K562 (cell line): ENCODE measurements around the gene DEPP1. TPM values are rescaled to one million over a fixed set of nuclear protein-coding genes. Genes with fewer than 3 reads are reported as not detected.

Source experiments
- ARID3A ChIP-seq: IDR thresholded peaks from 2 replicates; pipeline ENCODE4 v1.6.1; 2012; ENCODE audit warnings: low read depth, low read length, improper control_type of control experiment, borderline replicate concordance
- CREB1 ChIP-seq, 2 experiments: sonication (generic) in 1 of 2; formaldehyde crosslinking in 1 of 2; IDR thresholded peaks; 2 replicates each; pipeline versions ENCODE4 v1.6.1 to v1.8.0; 2012 to 2022; ENCODE audit warnings: inconsistent platforms in 1 of 2, mild to moderate bottlenecking in 1 of 2, missing genetic modification reagents in 1 of 2, moderate library complexity in 1 of 2
- FOSL1 ChIP-seq: fragments of 200-800 bp; sonication (Bioruptor generic); conservative IDR thresholded peaks from 2 replicates; pipeline ENCODE4 v1.6.1; 2016; ENCODE audit warnings: missing genetic modification characterization, missing compliant biosample characterization
- GABPA ChIP-seq: fragments of 200-800 bp; sonication (Bioruptor generic); conservative IDR thresholded peaks from 2 replicates; pipeline ENCODE4 v1.6.1; 2016; ENCODE audit warnings: low read depth, missing genetic modification characterization, missing compliant biosample characterization
- GABPB2 ChIP-seq: fragments of 250-450 bp; sonication (Bioruptor Pico); conservative IDR thresholded peaks from 2 replicates; pipeline ENCODE4 v1.5.1; 2021; ENCODE audit warnings: mild to moderate bottlenecking
- GTF2F1 ChIP-seq: IDR thresholded peaks from 2 replicates; pipeline ENCODE4 v1.6.1; 2011; ENCODE audit warnings: low read depth, low read length, improper control_type of control experiment
- HLTF ChIP-seq: fragments of 450-650 bp; IDR thresholded peaks from 2 replicates; pipeline ENCODE4 v1.6.1; 2016
- HMGN3 ChIP-seq: IDR thresholded peaks from 2 replicates; pipeline ENCODE4 v1.6.1; 2011; ENCODE audit warnings: borderline replicate concordance, low read depth, mild to moderate bottlenecking, mixed read lengths, low read length; ENCODE audit not compliant: insufficient read length; ENCODE audit errors: extremely low read depth
- KDM2B ChIP-seq: fragments of 250-450 bp; sonication (Bioruptor Pico); IDR thresholded peaks from 2 replicates; pipeline ENCODE4 v1.8.0; 2021; ENCODE audit warnings: mild to moderate bottlenecking, moderate library complexity
- MCM3 ChIP-seq: fragments of 450-650 bp; IDR thresholded peaks from 2 replicates; pipeline ENCODE4 v1.6.1; 2016
- MTF1 ChIP-seq: fragments of 250-450 bp; sonication (Bioruptor Pico); IDR thresholded peaks from 2 replicates; pipeline ENCODE4 v1.9.0; 2021; ENCODE audit warnings: moderate library complexity, mild to moderate bottlenecking, inconsistent platforms, borderline replicate concordance
- MXD1 ChIP-seq: fragments of 250-450 bp; sonication (Bioruptor Pico); IDR thresholded peaks from 2 replicates; pipeline ENCODE4 v1.8.0; 2021; ENCODE audit warnings: borderline replicate concordance, mild to moderate bottlenecking, moderate library complexity; ENCODE audit not compliant: poor library complexity, severe bottlenecking
- NCOR1 ChIP-seq: fragments of 450-650 bp; IDR thresholded peaks from 2 replicates; pipeline ENCODE4 v1.6.1; 2016; ENCODE audit warnings: mild to moderate bottlenecking, moderate library complexity
- POLR2A ChIP-seq: fragments of 450-650 bp; conservative IDR thresholded peaks from 2 replicates; pipeline ENCODE4 v1.6.1; 2016
- POLR2AphosphoS5 ChIP-seq: IDR thresholded peaks from 2 replicates; pipeline ENCODE4 v1.6.1; 2011; ENCODE audit warnings: mild to moderate bottlenecking, low read depth, low read length, moderate library complexity; ENCODE audit not compliant: control insufficient read depth, insufficient read depth
- POLR3G ChIP-seq: IDR thresholded peaks from 2 replicates; pipeline ENCODE4 v1.6.1; 2011; ENCODE audit not compliant: insufficient read length, insufficient replicate concordance; ENCODE audit errors: extremely low read depth
- YY1 ChIP-seq, 3 experiments: IDR thresholded peaks; 2 replicates each; pipeline ENCODE4 v1.6.1; 2011; ENCODE audit warnings: low read length in 2 of 3, mild to moderate bottlenecking in 2 of 3, moderate library complexity in 2 of 3, borderline replicate concordance in 1 of 3, control low read depth in 1 of 3, low read depth in 1 of 3; ENCODE audit not compliant: insufficient read depth in 3 of 3, insufficient replicate concordance in 2 of 3, control insufficient read depth in 1 of 3, insufficient read length in 1 of 3; ENCODE audit errors: extremely low read depth in 1 of 3
- ZBTB26 ChIP-seq: fragments of 450-650 bp; formaldehyde crosslinking; IDR thresholded peaks from 2 replicates; pipeline ENCODE4 v1.4.0; 2022; ENCODE audit warnings: missing genetic modification characterization
- ZBTB43 ChIP-seq: sonication (generic); formaldehyde crosslinking; IDR thresholded peaks from 2 replicates; pipeline ENCODE4 v1.8.0; 2023; ENCODE audit warnings: mild to moderate bottlenecking, missing genetic modification reagents
- ZFPM2 ChIP-seq: fragments of 250-450 bp; sonication (Bioruptor Pico); IDR thresholded peaks from 2 replicates; pipeline ENCODE4 v1.5.1; 2022; ENCODE audit warnings: mild to moderate bottlenecking
- polyA plus RNA-seq, 8 experiments: library from polyadenylated mRNA; depleted of rRNA in 4 of 8; stranded (reverse) in 5 of 8; unstranded in 3 of 8; fragments of >200 nt; fragmentation: Nextera tagmentation in 2 of 8; fragmentation: Illumina TruSeq in 1 of 8; extraction: Ambion mirVana in 2 of 8; extraction: Trizol in 1 of 8; gene quantifications; 2 replicates each; pipeline versions ENCODE4 v1.2.1 to v1.2.3, GENCODE V29; 2011 to 2014; ENCODE audit warnings: inconsistent platforms in 1 of 8, missing spikeins in 1 of 8
- total RNA-seq, 7 experiments: library from RNA; depleted of rRNA in 6 of 7; stranded (reverse); fragments of >200 nt in 6 of 7; fragmentation: Illumina TruSeq in 2 of 7; extraction: Trizol in 2 of 7; gene quantifications; 2 replicates each; pipeline versions ENCODE4 v1.2.1 to v1.2.3, GENCODE V29; 2011 to 2021; ENCODE audit warnings: low replicate concordance in 1 of 7

Gene DEPP1
- total and polyA plus RNA-seq, 9 of the 15 experiments (the other 6 are each of a cell fraction or from before 2014, with no cell fraction given): 0.04 to 0.54 (median 0.20) TPM; not detected in 1

- TF ChIP-seq ARID3A (no peak), ZFPM2 (CRISPR knock-in tag) (no peak), MCM3 (peak; percentile 72; the same call in 1 of the 2 replicates), POLR3G (no peak), POLR2A (no peak), YY1 (IDR thresholded peaks at IDR 0.05; ENCODE audit: borderline replicate concordance in 1 of 3, control insufficient read depth in 1 of 3, extremely low read depth in 1 of 3, insufficient read depth in 3 of 3, insufficient read length in 1 of 3, insufficient replicate concordance in 2 of 3, low read depth in 1 of 3, low read length in 2 of 3) (no peak), ZBTB43 (CRISPR knock-in tag) (no peak), MTF1 (CRISPR knock-in tag) (no peak), MXD1 (CRISPR knock-in tag) (no peak), GABPB2 (no peak), CREB1 (IDR thresholded peaks at IDR 0.05) (no peak), CREB1 (CRISPR knock-in tag; IDR thresholded peaks at IDR 0.05) (no peak), POLR2AphosphoS5 (no peak), KDM2B (CRISPR knock-in tag) (no peak), HLTF (0 out of 2 replicates have a peak, but pooled peaks have one; percentile 74), GTF2F1 (no peak), HMGN3 (no peak), FOSL1 (tag) (no peak), ZBTB26 (CRISPR knock-in tag) (peak; percentile 92), NCOR1 (no peak), GABPA (0 out of 2 replicates have a peak, but pooled peaks have one; percentile 11)
Observed at GRCh38 chr10:44968500-44969400, 9.9 kb downstream of the DEPP1 start (continued).
